ENCODE data around the gene ARPC5L.
"Not testable (repeated sequence)": the region's sequence is repeated elsewhere in the genome, so short reads cannot be mapped to it uniquely, and the experiment has no call there.

ARPC5L gene

DNA sequence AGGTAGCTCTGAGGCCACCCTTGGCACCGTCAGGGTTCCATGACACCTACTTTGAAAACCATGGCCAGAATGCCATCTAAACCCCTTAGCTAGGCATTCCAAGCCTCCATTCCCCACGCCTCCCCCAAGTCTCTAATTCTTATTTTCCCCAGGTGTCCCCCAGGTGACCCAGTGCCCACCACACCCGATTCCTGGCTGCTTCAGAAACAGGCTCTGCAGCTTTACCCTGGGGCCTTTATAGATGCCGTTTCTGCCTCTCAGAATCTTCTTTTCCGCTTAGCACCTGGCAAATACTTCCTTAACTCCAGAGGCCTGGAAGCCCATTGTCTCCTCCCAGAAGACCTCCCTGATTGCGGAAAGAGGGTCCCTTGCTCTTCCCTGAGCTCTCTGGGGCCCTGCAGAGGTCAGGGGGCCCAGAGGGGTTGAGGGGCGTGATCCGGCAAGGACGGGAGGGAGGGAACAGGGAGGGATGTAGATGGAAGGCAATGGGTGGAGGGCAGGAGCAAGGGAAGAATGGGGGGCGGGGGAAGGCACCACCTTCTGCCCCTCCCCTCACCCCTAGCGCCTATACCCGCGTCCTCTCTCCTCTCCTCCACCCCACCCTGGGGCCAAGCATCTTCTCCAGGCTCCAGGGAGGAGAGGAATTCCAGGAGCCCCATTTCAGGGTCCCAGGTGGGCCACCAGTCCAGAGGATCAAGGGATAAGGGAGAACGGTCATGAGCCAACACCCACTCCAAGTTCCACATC, 20.7 kb upstream of the ARPC5L start:
- DNase-seq, result no peak

DNA sequence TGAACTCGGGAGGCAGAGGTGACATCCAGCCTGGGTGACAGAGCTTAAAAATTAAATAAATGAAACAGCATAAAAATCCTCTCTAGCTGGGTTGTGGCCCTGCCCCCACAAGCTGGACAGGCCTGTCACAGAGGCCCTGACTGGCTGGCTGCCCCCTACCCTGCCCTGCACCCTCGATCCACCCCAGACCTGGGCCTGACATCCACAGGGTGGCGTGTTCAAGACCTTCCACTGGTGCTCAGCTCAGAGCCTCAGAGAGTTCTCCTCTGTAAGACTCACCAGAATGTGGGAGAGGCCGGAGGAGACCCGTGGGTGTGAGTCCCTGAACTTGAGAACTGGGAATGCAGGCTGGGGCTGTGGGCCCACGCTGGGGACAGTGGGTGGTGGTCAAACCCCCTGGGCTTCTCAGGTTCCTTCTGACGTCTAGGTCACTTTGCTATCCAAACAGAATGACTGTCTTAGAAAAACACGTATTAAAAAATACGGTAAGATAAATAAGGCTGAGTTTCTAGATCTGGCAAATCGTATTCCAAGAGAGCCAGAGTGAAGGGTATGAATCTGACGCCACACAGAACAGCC, 18.4 kb upstream of the ARPC5L start:
- no peak for DNase-seq

DNA sequence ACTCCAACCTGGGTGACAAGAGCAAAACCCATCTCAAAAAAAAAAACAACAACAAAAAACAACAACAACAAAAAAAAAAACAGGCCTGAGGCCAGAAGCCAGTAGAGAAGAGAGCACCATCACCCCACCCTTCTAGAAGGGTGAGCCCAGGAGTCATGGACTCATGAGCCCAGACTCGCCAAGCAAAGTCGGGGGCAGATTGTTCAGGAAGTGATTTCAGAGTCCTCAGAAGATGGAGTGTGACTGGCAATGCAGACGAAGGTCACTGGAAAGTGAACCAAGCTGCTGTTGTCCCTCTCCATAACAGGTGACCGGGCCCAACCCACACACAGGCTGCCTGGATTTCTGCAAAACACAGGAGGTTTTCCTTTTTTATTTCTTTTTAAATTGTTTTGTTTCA, 17.6 kb upstream of the ARPC5L start:
- no peak for DNase-seq

DNA sequence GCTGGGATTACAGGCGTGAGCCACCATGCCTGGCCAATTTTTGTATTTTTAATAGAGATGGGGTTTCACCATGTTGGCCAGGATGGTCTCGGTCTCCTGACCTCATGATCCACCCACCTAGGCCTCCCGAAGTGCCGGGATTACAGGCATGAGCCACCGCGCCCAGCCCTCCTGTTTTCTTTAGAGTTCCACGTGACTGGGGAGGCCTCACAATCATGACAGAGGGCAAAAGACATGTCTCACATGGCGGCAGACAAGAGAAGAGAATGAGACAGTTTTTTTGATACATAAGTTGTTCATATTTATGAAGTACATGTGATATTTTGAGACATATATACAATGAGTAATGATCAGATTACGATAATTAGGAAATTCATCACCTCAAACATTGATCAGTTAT, 15.5 kb upstream of the ARPC5L start:
- DNase-seq, result not testable (repeated sequence)

GRCh38 chr9:124846969-124847368, 15.0 kb upstream of the ARPC5L start:
- DNase-seq, result no peak

- no peak for DNase-seq
These were observed 12.1 kb upstream of the ARPC5L start for GRCh38 chr9:124849801-124850200.

DNA sequence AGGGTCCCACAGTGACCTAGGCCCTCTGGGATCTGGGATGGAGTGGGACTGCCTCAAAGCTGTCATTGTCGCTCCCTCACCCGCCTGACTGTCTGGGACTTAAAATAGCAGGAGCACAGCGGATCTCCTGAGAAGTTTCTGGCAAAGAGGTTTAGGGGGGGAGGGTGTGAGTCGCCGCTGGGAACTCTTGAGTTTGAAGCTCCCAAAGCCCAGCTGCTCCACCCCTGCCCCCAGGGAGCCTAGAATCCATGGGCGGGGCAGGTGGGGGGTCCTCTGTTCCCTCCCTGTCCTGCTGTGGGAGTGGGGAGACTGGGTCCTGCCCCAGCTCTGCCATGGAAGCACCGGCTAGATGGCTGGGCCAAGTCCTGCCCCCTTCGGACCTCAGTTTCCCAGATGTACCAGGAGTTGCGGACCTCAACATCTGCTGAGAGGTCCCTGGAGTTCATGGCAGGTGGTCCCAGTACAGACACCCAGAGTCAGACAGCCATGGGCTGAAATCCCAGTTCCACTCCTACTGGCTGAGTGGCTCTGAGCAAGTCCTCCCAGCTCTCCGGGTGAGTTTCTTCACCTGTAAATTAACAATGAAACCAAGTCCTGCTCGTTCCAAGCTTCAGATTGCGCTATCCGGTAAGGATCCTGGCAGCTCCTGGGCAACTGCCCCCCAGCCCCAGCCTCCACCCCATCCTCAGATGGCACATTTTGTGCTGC, 9.7 kb upstream of the ARPC5L start:
- no peak for DNase-seq

DNA sequence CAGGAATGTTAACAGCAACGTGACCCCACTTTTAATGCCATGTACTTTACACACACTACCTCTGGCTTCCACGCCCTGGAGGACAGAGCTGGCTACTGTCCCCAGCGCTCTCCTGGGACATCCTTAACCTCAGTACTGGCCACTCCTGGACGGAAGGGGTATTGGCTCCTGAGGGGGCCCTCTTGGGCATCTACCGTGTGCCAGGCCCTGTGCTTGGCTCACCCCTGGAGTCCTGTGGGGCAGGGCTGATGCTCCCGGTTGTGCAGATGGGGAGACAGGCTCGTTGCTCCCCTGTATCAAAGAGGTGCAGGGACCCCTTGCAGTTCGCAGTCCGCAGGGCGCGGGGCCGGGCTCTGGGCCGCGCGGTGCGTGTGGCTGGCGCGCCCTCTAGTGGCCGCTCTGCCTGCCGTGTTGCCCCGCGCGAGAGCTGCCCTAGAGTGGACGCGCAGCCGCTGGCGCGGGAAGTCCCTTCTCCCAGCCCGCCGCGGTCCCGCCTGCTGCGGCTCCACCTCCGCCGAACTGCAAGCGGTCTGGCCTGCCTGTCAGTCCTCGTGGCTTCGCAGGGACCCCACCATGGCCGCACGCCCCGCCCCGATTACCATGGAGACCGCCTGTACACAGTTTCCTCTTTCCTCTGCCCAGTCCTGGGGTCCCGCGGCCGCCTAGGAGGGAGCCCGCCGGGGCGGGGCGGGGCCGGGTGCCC, 8.9 kb upstream of the ARPC5L start, which contains the start of gene WDR38:
WDR38 (plus strand) TSS at position 632 of the 703 bp plus-strand sequence. CDS start 72 bp downstream, outside the sequence.
- DNase-seq, result no peak

DNA sequence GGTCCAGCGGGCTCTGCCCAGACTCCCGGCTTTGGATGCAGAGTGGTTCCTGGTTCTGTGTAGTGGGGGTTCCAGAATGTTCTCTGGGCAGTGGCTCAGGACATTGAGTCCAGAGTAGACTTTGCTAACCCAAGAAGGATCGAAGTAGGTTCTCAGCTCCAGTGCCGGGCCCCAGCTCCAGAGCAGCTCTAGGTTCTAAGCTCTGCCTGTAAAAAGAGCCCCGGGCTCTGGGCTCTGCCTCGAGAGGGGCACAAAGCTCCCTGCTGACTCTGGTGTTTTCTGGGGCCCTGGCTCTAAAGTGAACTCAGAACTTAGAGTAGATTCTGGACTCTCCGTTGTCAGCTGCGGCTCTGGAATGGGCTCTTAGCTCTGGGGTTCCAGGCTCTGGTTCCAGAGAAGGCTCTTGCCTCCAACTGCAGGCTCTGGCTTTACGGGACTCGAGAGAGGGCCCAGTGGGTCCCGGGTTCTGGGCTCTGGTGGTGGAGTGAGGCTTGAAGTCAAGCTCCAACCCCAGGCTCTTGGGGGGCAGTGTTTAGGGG, 8.3 kb upstream of the ARPC5L start:
- no peak for DNase-seq

- DNase-seq, result no peak
These were observed 7.8 kb upstream of the ARPC5L start for GRCh38 chr9:124854161-124854560.

DNA sequence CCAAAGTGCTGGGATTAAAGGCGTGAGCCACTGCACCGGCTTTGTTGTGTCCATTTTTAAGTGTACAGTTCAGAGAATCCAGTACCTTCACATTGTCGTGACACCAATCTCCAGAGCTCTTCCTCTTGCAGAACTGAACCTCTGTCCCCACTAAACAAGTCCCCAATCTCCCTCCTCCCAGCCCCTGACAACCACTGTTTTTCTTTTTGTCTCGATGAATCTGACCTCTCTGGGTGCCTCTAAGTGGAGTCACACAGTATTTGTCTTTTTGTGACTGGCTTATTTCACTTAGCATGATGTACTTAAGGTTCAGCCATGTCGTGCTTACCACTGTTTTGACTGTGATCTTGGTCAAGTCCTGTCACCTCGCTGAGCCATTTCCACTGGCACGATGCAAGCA, 7.1 kb upstream of the ARPC5L start:
- no peak for DNase-seq

DNA sequence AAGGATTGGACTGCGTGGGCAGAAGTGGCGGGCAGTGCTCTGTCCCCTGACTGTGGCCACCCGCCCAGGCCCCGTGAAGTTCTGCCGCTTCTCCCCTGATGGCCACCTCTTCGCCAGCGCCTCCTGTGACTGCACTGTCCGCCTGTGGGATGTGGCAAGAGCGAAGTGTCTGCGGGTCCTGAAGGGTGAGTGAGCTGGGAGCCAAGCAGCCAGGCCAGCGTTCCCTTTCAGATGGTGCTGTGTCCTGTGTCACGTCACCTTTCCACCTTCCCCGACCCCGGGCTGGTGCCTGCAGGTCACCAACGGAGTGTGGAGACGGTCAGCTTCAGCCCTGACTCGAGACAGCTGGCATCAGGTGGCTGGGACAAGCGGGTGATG, 6.4 kb upstream of the ARPC5L start:
- DNase-seq, result no peak

DNA sequence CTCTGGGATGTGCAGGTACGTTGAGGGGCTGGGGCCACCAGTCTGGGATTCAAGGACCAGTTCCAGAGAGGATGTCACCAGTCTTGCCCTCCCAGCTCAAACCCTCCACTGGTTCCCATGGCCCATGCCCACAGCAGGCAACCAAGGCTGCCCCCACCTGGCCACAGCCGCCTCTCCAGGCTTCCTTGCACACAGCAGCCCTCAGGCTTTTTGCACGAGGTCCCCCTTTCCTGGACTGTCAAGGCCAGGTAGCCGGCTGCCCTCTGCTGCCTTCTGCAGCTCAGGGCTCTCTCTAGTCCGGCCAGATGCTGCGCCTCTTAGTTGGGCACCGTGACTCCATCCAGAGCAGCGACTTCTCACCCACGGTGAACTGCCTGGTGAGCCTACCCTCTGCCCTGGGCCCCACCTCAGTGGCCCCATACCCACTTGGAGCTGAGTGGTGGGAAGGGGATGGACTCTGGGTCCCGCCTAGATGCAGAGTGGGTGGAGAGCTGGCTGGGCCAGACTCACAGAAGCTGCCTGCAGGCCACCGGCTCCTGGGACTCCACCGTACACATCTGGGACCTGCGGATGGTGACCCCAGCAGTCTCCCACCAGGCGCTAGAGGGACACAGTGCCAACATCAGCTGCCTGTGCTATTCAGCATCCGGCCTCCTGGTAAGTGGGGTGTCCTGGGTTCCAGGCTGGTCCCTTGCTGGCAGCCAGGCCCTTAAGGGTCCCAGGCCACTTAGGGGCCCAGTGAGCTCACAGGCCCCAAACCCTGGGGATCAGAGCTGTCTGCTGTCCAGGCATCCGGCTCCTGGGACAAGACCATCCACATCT, 5.8 kb upstream of the ARPC5L start:
- DNase-seq, result no peak

DNA sequence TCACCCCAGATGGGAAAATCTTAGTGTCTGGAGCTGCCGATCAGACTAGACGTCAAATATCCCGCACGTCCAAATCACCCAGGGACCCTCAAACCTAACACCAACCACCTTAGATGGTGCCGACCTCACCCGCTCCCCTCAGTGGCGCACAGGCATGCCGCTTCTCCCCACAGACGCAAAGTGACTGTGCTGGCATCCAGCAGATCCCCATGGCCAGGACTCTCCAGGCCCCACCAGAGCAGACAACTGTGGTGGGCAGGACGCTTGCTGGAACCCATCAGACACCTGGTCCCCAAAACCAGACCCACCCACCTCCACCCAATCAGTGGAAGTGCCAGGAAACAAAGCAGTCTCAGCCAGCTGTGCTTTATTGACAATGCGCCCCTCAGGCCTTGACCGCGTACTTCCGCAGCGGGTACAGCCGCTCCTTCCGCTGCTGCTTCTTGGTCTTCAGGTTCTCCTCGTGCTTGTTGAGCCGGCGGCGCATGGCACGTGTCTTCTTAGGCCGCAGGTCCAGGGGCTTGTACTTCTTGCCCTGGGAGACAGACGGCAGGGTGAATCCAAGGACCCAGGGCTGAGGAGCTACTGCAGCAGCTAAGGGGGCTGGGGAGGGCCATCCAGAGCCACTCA, 4.3 kb upstream of the ARPC5L start:
- DNase-seq, result no peak

GRCh38 chr9:124858330-124859046, 3.4 kb upstream of the ARPC5L start:
- DNase-seq, result no peak

- no peak for DNase-seq
These were observed 1.9 kb upstream of the ARPC5L start for GRCh38 chr9:124859803-124860581.

- DNase-seq, result no peak
These were observed 1.2 kb upstream of the ARPC5L start for GRCh38 chr9:124860582-124861341.

DNA sequence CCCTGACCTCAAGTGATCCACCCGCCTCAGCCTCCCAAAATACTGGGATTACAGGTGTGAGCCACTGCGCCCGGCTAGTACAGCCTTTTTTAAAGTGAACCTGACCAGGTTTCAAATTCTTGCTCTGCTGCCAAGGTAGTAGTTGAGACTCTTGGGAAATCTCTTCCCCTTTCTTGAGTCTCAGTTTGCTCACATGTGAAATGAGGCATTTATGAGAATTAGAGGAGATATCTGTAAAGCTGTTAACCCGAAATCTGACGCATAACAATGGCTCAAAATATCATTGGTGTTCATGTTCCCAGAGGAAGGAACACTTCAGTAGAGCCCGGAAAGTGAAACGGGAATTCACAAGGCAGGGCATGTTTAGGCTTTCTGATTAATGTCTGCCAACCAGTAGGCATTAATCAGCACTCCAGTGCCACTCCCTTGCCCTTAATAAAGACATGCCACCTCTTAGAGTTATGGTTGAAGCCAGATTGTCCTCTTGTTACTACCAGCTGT, 1.5 kb downstream of the ARPC5L start:
- DNase-seq, result no peak

Measured in NCI-H1694 (cell line).